Measurements from ENCODE around the gene AUNIP.

AUNIP gene

DNA sequence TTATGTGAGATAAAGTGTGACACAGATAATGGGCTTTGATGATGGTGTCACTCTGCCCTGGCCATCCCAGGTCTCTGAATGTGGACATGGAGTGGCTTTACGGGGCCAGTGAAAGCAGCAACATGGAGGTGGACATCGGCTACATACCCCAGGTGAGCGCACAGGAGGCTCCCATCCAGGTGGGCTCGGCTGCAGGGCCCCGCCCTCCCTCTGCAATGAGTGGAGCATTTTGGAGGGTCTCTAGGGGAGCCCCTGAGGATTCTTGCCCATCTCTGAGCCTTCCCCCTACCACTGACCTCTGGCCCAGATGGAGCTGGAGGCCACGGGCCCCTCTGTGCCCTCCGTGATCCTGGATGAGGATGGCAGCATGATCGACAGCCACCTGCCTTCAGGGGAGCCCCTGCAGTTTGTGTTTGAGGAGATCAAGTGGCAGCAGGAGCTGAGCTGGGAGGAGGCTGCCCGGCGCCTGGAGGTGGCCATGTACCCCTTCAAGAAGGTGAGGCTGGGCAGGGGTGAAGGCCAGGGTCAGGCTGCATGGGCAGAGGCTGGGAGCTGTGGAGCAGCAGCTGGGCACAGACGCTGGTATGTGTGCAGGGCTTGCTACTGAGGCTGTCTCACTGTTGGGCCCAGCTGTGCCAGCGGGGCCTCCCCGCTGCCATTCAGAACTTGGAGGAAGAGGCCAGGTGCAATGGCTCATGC is 47.7 kb downstream of the AUNIP start:
- no peak overlapping the region for H3K4me3 ChIP-seq (ENCODE audit: low read depth, low read length)

DNA sequence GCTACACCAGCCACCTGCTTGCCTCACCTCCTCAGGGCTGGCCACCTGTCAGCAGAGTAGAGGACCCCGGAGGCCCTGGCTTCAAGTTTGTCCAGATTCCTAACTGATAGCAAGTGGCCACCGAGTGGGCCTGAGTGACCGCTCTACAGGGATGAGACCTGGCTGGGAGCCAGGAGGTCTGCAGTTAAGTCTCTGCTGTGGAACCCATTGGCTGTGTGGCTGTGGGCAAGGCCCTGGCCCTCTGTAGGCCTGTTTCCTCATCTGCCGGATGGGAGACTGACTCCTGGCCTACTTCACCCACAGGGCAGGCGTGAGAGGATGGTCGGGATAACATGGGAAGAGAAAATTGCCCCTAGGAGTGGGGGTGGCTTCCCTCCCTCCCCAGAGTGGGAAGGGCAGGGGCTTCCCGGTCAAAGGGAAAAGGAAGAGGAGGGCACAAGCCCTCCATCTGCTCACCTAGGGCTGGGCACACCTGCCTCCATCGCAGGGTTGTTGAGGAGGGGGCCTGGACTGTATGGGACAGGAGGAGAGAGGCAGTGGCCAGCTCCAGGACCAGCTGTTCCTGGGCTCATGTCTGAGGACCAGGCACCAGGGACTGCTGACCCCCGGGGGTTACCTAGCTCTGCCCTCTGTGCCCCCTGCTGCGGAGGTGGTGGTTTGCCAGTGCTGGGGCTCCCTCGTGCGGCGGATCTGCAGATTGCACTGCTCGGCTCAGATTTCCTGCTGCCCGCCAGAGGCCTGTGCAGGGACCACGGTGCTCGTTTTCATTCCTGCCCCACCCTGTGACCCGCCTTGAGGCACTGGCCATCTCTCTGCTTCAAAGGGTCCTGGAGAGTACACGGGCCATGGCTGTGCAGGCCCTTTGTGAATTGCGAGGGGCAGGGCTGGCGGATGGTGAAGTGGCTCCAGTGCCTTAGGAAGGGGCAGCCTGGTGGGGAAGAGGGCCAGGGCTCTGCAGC is 48.6 kb downstream of the AUNIP start:
- H3K4me3 ChIP-seq (ENCODE audit: low read depth, low read length): no peak overlapping the region

DNA sequence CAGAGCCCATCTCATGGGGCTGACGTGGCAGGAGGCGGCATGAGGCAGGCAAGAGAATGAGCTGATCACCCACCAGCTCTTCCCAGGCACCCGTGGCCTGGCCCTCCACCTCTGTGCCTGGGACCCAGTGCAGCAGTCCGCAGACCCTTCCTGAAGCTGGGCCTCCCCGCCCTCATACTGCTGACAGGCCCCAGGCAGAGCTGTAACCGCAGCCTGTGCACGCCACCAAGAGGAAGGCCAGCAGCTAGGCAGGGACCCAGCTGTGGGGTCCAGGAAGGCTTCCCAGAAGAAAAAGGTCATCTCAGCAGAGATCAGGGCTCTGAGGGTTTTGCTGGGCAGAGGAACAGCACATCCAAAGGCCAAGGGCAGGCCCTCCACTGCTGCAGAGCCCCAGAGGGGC is 49.3 kb downstream of the AUNIP start:
- no peak overlapping the region for H3K4me3 ChIP-seq (ENCODE audit: low read depth, low read length)

DNA sequence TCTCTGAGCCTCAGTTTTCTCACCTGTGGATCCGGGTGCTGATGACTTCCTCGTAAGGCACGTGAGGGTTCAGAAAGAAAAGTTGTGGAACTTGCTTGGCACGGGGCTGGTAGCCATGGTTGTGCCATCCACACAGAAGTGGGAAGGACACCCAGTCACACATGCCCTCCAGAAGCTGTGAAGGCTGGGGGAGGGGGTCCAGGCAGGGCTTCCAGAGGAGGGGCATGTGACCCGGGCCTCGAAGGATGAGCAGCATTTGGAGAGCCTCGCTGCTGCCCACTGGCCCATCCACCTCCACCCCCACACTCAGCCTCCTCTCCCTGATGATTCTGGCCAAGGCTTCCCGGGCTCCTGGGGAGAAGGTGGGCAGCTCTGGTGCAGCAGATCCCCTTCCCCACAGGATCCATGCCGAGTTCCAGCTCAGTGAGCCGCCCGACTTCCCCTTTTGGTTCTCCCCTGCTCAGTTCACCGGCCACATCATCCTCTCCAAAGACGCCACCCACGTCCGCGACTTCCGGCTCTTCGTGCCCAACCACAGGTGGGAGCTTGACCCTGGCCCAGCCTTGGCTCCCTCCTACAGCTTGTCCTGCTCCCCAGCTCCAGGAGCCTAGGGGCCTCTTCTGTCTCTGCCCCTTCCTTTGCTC is 49.9 kb downstream of the AUNIP start:
- no peak overlapping the region for H3K4me3 ChIP-seq (ENCODE audit: low read depth, low read length)

GRCh38 chr1:25808481-25809244 is 50.6 kb downstream of the AUNIP start:
- H3K4me3 ChIP-seq (ENCODE audit: low read depth, low read length): no peak overlapping the region

DNA sequence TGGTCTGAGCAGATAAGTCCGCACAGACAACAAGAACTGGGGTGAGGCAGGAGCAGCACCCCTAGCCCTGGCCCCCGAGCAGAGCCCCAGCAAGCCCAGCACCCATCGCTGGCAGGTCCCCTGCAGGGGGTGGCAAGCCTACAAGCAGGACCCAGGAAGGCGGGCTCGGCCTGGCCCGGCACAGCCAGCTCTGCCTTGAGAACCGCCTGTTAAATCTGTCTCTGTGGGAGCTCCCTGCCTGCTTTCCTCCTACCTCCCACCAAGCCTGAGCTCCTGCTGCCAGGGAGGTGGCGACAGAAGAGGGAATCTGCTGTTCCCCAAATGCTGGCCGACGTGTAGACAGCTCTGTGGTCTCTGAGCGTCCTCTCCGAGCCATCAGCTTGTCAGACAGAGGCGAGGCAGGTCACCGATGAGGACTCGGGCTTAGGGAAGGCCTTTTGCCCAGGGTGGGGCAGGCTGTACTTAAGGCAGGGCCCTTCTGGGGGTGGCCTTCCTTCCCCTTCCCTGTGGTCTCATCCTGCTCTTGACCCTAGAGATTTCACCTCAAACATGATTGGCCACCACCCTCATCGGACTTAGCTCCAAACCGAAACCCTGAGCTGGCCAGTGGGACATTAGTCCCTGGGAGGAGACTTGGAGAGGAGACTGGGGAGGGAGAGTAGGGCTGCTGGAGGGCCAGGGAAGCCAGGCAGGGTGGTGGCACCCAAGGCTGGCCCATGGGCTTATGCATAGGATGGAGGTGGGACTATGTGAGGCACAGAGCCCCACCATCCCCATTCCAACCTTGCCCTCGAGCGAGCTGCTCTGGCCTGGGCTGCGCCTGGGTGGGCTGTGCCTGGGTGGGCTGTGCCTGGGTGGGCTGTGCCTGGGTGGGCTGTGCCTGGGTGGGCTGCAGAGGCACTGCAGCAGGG is 51.5 kb downstream of the AUNIP start:
- no peak overlapping the region for H3K4me3 ChIP-seq (ENCODE audit: low read depth, low read length)

GRCh38 chr1:25806418-25806817 is 52.8 kb downstream of the AUNIP start:
- no peak overlapping the region for H3K4me3 ChIP-seq (ENCODE audit: low read depth, low read length)

GRCh38 chr1:25805863-25806225 is 53.4 kb downstream of the AUNIP start:
- H3K4me3 ChIP-seq (ENCODE audit: low read depth, low read length): no peak overlapping the region

GRCh38 chr1:25804964-25805862 is 54.0 kb downstream of the AUNIP start:
- H3K4me3 ChIP-seq (ENCODE audit: low read depth, low read length): no peak overlapping the region

GRCh38 chr1:25804244-25804963 is 54.9 kb downstream of the AUNIP start:
- H3K4me3 ChIP-seq (ENCODE audit: low read depth, low read length): no peak overlapping the region

DNA sequence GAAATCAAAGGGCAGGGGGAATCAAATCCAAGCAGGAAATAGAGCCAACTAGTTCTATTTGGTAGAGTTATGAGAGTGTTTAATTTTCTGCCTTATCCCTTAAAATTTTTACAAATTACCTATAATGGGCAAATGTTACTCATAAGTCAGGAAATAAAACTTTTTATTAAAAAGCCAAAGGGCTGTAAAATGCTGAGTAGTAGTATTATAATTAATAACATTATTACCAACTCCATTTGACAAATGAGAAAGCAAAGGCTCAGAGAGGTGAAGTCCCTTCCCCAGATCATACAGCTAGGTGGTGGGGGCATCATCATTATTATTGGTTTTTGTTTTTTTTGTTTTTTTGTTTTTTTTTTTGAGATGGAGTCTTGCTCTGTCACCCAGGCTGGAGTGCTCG is 55.9 kb downstream of the AUNIP start:
- H3K4me3 ChIP-seq (ENCODE audit: low read depth, low read length): no peak overlapping the region

DNA sequence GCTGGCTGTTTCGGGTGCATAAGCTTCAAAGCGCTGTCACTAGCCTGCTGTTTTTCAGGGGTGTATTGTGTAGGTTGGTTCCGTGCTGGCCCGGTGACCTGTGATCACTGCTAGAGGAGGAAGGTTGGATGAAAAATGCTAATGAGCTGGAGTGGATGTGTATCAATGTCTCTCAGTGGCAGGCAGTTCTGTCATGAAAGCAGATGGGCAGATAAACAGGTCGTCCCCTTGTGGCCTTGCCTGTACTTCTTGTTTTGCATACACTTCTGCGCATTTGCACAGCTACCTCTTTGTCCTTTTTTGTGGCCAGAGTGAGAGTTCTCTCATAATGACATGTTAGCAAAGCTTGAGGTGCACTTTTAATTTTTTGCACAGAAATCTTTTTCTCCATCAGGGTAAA is 56.3 kb downstream of the AUNIP start:
- H3K4me3 ChIP-seq (ENCODE audit: low read depth, low read length): no peak overlapping the region

DNA sequence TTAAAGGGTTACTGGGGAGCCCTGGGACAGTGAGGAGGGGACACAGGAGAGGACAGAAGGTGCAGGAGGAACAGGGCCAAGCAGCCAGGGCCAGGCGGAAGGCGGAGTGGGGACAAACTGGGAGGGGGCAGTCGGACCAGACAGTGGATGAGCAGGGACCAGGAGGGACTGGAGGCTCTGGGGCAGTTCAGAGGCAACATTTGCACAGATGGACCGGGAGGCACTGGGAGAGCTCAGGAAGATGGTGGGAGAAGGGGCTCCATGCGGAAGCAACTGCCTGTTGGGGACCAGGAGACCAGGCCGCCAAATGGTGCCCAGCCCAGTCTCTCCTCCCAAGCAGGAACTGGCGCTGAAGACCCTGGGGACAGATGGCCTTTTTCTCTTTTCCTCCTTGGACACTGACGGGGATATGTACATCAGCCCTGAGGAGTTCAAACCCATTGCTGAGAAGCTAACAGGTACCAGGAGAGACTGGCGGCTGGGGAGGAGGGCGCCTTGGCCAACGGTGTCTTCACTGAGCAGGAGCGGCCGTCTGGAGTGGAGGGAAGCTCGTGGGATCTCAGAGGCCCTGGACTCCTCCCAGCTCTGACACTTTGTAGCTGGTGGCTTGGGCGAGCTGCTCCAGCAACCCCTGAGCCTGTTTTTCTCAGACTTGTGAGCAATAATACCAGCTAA is 58.4 kb downstream of the AUNIP start:
- peak overlapping the region; percentile 39 for H3K4me3 ChIP-seq (ENCODE audit: low read depth, low read length)

- H3K4me3 ChIP-seq (ENCODE audit: low read depth, low read length): peak within 1 kb of the TSS; percentile 39
Measured at GRCh38 chr1:25799935-25800702, 59.1 kb downstream of the AUNIP start, which contains the start of gene SELENON. SELENON (plus strand) TSS chr1:25800193; CDS start chr1:25800231, 38 bp downstream.

- H3K4me3 ChIP-seq (ENCODE audit: low read depth, low read length): peak overlapping the region; percentile 20
Measured at GRCh38 chr1:25799352-25799934, 59.8 kb downstream of the AUNIP start.

DNA sequence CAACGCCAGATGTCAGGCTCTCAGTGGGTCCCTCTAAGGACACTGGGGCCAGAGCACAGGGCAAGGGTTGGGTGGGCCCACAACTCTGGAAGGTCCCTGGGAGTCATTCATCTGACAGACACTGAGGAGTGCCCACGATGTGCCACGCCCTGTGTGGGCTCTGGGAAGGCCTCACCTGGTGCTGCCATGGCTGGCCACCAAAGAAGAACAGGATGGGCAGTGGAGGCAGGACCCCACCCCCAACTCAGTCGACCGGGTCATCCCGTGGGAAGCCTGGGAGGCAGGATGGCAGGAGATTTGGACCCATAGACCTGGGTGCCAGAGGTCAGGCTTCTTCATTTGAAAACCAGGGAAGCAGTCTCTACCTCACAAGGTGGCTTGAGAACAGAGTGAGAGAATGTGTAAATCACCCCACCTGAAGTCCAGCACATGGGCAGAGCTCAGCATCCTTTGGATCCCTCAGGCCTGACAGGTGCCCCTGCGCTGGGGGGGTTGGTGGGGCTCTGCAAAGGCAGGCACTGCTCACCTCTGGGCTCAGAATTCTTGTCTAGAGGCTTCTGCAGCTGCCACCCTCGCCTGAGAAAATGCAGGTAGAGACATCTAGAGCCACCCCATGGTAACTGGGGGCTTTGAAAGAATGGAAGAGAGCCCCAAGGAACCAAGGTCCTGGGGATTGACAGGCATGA is 60.4 kb downstream of the AUNIP start:
- H3K4me3 ChIP-seq (ENCODE audit: low read depth, low read length): no peak overlapping the region

All from iPS-11a (cell line).